B cell (primary cell): ENCODE measurements around the gene RCC1. TPM values are rescaled to one million over a fixed set of nuclear protein-coding genes. Genes with fewer than 3 reads are reported as not detected.

Experiments used
- ATAC-seq: fragments of 200-7000 bp; cut with Tn5 transposase; one replicate; pipeline ENCODE4 v1.10.0; 2021; ENCODE audit warnings: low read depth, mild to moderate bottlenecking, moderate number of reproducible peaks, moderate library complexity
- CTCF ChIA-PET: fragments of 350-600 bp; sonication (Branson Sonifier 250); formaldehyde crosslinking; loops from one replicate; lab custom pipeline; 2021; ENCODE audit warnings: antibody characterized with exemption, inconsistent platforms; lab: Charles Lee
- POLR2A ChIA-PET: fragments of 350-600 bp; sonication (Branson Sonifier 250); formaldehyde crosslinking; loops from one replicate; lab custom pipeline; 2021; ENCODE audit warnings: antibody characterized with exemption; lab: Charles Lee
- DNase-seq: peaks from one replicate; pipeline ENCODE4 v3.0.0; 2013
- H2AFZ ChIP-seq: 2 replicates; pipeline ENCODE4 v1.6.1; 2012; ENCODE audit warnings: mild to moderate bottlenecking, low read depth, low read length; ENCODE audit not compliant: insufficient read depth, poor library complexity, severe bottlenecking
- H3K27ac ChIP-seq, 2 donors: 1 replicate in 1 of 2; 2 replicates in 1 of 2; pipeline ENCODE4 v1.5.1; 2012 to 2013; ENCODE audit warnings: low read length in 2 of 2, mild to moderate bottlenecking in 2 of 2, moderate library complexity in 1 of 2
- H3K27me3 ChIP-seq, 4 experiments: fragments of 200-600 bp in 1 of 4; sonication (generic) in 1 of 4; replicated peaks in 1 of 4; 1 replicate in 2 of 4; 2 replicates in 2 of 4; pipeline versions ENCODE4 v1.6.1 to v1.7.0; 2013 to 2016; ENCODE audit warnings: low read length in 3 of 4, mild to moderate bottlenecking in 2 of 4, mixed read lengths in 1 of 4, moderate library complexity in 1 of 4; ENCODE audit not compliant: insufficient read depth in 4 of 4, control insufficient read depth in 3 of 4; ENCODE audit errors: control extremely low read depth in 1 of 4
- H3K36me3 ChIP-seq, 2 experiments: replicated peaks in 1 of 2; 1 replicate in 1 of 2; 2 replicates in 1 of 2; pipeline versions ENCODE4 v1.6.1 to v1.7.1; 2013; ENCODE audit warnings: low read length in 1 of 2; ENCODE audit not compliant: insufficient read depth in 2 of 2, control insufficient read depth in 1 of 2; ENCODE audit errors: control extremely low read depth in 1 of 2, extremely low read depth in 1 of 2
- H3K4me1 ChIP-seq, 2 donors: fragments of 200-600 bp in 1 of 2; sonication (generic) in 1 of 2; 1 replicate in 1 of 2; 2 replicates in 1 of 2; pipeline versions ENCODE4 v1.5.1 to v1.6.1; 2013 to 2017; ENCODE audit warnings: low read length in 2 of 2; ENCODE audit not compliant: control insufficient read depth in 2 of 2, insufficient read depth in 2 of 2
- H3K4me2 ChIP-seq: replicated peaks from 2 replicates; pipeline ENCODE3; 2012; ENCODE audit warnings: mild to moderate bottlenecking, low read depth, low read length; ENCODE audit not compliant: poor library complexity, severe bottlenecking
- H3K4me3 ChIP-seq, 5 experiments: fragments of 200-600 bp in 1 of 5; sonication (generic) in 1 of 5; 1 replicate in 3 of 5; 2 replicates in 2 of 5; pipeline versions ENCODE4 v1.5.1 to v1.7.0; 2011 to 2016; ENCODE audit warnings: low read length in 4 of 5, mild to moderate bottlenecking in 4 of 5, low read depth in 2 of 5, control low read depth in 1 of 5, moderate library complexity in 1 of 5; ENCODE audit not compliant: insufficient read depth in 1 of 5; ENCODE audit errors: control extremely low read depth in 1 of 5, extremely low read depth in 1 of 5
- H3K79me2 ChIP-seq: fragments of 200-600 bp; sonication (generic); one replicate; pipeline ENCODE4 v1.6.0; 2016; ENCODE audit warnings: low read length; ENCODE audit not compliant: control insufficient read depth, insufficient read depth
- H3K9ac ChIP-seq: fragments of 200-600 bp; sonication (generic); 2 replicates; pipeline ENCODE4 v1.6.1; 2017; ENCODE audit warnings: mild to moderate bottlenecking, low read length, moderate library complexity
- H3K9me3 ChIP-seq, 3 donors: one replicate each; pipeline versions ENCODE4 v1.6.1 to v1.7.1; 2013; ENCODE audit warnings: low read length in 2 of 3; ENCODE audit not compliant: control insufficient read depth in 2 of 3, insufficient read depth in 1 of 3; ENCODE audit errors: control extremely low read depth in 1 of 3
- H4K20me1 ChIP-seq: 2 replicates; pipeline ENCODE4 v1.6.0; 2012; ENCODE audit warnings: mild to moderate bottlenecking, low read length; ENCODE audit not compliant: insufficient read depth, control insufficient read depth, poor library complexity, severe bottlenecking
- H3K27ac Mint-ChIP-seq: one replicate; pipeline ENCODE4 v1.8.0; 2021; ENCODE audit warnings: mixed read lengths
- H3K27me3 Mint-ChIP-seq: one replicate; pipeline ENCODE4 v1.8.0; 2021; ENCODE audit warnings: mixed read lengths
- H3K4me1 Mint-ChIP-seq: one replicate; pipeline ENCODE4 v1.8.0; 2021; ENCODE audit warnings: mixed read lengths
- H3K4me3 Mint-ChIP-seq: one replicate; pipeline ENCODE4 v1.8.0; 2021; ENCODE audit warnings: mixed read lengths
- H3K9me3 Mint-ChIP-seq: one replicate; pipeline ENCODE4 v1.8.0; 2022; ENCODE audit warnings: mixed read lengths; ENCODE audit not compliant: insufficient read depth
- CTCF ChIP-seq: fragments of 200-600 bp; IDR thresholded peaks from one replicate; pipeline ENCODE4 v1.8.0; 2022; ENCODE audit warnings: antibody characterized with exemption, mild to moderate bottlenecking
- EZH2 ChIP-seq: IDR thresholded peaks from 2 replicates; pipeline ENCODE4 v1.6.1; 2012; ENCODE audit warnings: borderline replicate concordance, low read depth, mild to moderate bottlenecking, moderate library complexity, low read length; ENCODE audit not compliant: insufficient read depth, poor library complexity, severe bottlenecking
- WGBS: methylation state at CpG from one replicate; pipeline ENCODE4 v1.1.5; 2013; ENCODE audit warnings: missing lambda C conversion rate; ENCODE audit not compliant: insufficient coverage; 5-methylcytosine and 5-hydroxymethylcytosine counted together
- intact Hi-C: fragments of 100-400 bp; cut with micrococcal nuclease; formaldehyde crosslinking; loops from one replicate; pipeline ENCODE4 v1.10.0; 2022
- polyA plus RNA-seq: library from polyadenylated mRNA; depleted of rRNA; stranded (reverse); fragments of >200 nt; gene quantifications from 2 replicates; pipeline ENCODE4 v1.2.3, GENCODE V29; 2012
- total RNA-seq, 2 donors: library from RNA; stranded (reverse); fragments of 120-200 nt in 1 of 2; gene quantifications; 1 replicate in 1 of 2; 2 replicates in 1 of 2; pipeline versions ENCODE4 v1.2.3 to v1.2.4, GENCODE V29; 2013 to 2022

RCC1 gene
- total and polyA plus RNA-seq, 2 donors (not counting 1 experiment from before 2014, with no cell fraction given) = 9.7 to 17.5 TPM

- no peaks in the 10 kb centered on the region for H3K27me3 ChIP-seq
- peaks cover 15 to 37% of the 10 kb centered on the region in 2 experiments for H3K36me3 ChIP-seq
- ChIA-PET CTCF (interaction anchor here (0.5 to 2.9 kb wide), 24 partner anchors 17 to 601 kb away, joined by 3 to 23 read pairs (median 4); partner anchors contain the start of genes MED18, RCC1, SRSF4 and TAF12), POLR2A (interaction anchor here (0.5 to 4.1 kb wide), 28 partner anchors 8 to 1328 kb away, joined by 3 to 36 read pairs (median 4); partner anchors contain the start of genes GMEB1, MED18, PHACTR4 and RAB42)
- peak overlapping the region; percentile 69 to 99 (median 94) for H3K4me3 ChIP-seq
- Mint-ChIP-seq H3K4me3 (peak overlapping the region; percentile 96), H3K9me3 (no peaks in the 10 kb centered on the region), H3K4me1 (peaks cover 37% of the 10 kb centered on the region), H3K27ac (peak overlapping the region; percentile 95), H3K27me3 (no peaks in the 10 kb centered on the region)
- peak overlapping the region; percentile 97 for H3K4me2 ChIP-seq
- peak; percentile 81 for DNase-seq
- intact Hi-C loops = loop anchor here (1.0 to 5.0 kb wide), 6 partner anchors 28 to 332 kb away; partner anchors contain the start of genes TRNAU1AP and YTHDF2
- ATAC-seq = peak; percentile 31
- H3K4me1 ChIP-seq = peaks cover 15 to 31% of the 10 kb centered on the region in 2 donors
- under 1% methylated on average over 26 of the region's 26 CpGs for WGBS
- TF ChIP-seq CTCF = peak; percentile 39
- no peak for TF ChIP-seq EZH2
- peaks cover 29% of the 10 kb centered on the region for H3K79me2 ChIP-seq
- H2AFZ ChIP-seq = peak overlapping the region; percentile 98
- peak overlapping the region; percentile 43 to 82 for H3K27ac ChIP-seq
- H3K9me3 ChIP-seq = no peaks in the 10 kb centered on the region
- peaks cover 40% of the 10 kb centered on the region for H4K20me1 ChIP-seq
- H3K9ac ChIP-seq = peak overlapping the region; percentile 97
Measured at GRCh38 chr1:28580722-28581530, 75.1 kb downstream of the RCC1 start.
